HG03196 (cell line): ENCODE results near the gene ADAMTS15.

Source experiments
- ATAC-seq: cut with Tn5 transposase; IDR thresholded peaks from one replicate; pipeline ENCODE4 v1.9.1; 2021; ENCODE audit not compliant: unreplicated experiment

Gene ADAMTS15

GRCh38 chr11:130457623-130458409 lies 9.4 kb downstream of the ADAMTS15 start:
- no peak for ATAC-seq

GRCh38 chr11:130458410-130458729 lies 9.9 kb downstream of the ADAMTS15 start:
- no peak for ATAC-seq

GRCh38 chr11:130459521-130459920 lies 11.1 kb downstream of the ADAMTS15 start:
- no peak for ATAC-seq

- no peak for ATAC-seq
Observed at GRCh38 chr11:130462101-130462885, 13.8 kb downstream of the ADAMTS15 start.

GRCh38 chr11:130462931-130463330 lies 14.5 kb downstream of the ADAMTS15 start:
- no peak for ATAC-seq

GRCh38 chr11:130464291-130464812 lies 15.9 kb downstream of the ADAMTS15 start:
- ATAC-seq: no peak

GRCh38 chr11:130465263-130465662 lies 16.8 kb downstream of the ADAMTS15 start:
- no peak for ATAC-seq

- ATAC-seq: no peak
Observed at GRCh38 chr11:130467116-130467900, 18.9 kb downstream of the ADAMTS15 start.

- no peak for ATAC-seq
Observed at GRCh38 chr11:130469181-130469580, 20.7 kb downstream of the ADAMTS15 start.

GRCh38 chr11:130470832-130471706 lies 22.6 kb downstream of the ADAMTS15 start:
- ATAC-seq: no peak

GRCh38 chr11:130471731-130472433 lies 23.4 kb downstream of the ADAMTS15 start:
- no peak for ATAC-seq

- no peak for ATAC-seq
Observed at GRCh38 chr11:130472434-130472961, 24.1 kb downstream of the ADAMTS15 start.

- ATAC-seq: no peak
Observed at GRCh38 chr11:130473056-130473794, 24.8 kb downstream of the ADAMTS15 start.

- ATAC-seq: no peak
Observed at GRCh38 chr11:130473795-130474377, 25.4 kb downstream of the ADAMTS15 start.

- ATAC-seq: no peak
Observed at GRCh38 chr11:130474637-130475400, 26.4 kb downstream of the ADAMTS15 start.

GRCh38 chr11:130475426-130476053 lies 27.1 kb downstream of the ADAMTS15 start:
- ATAC-seq: no peak

- ATAC-seq: no peak
Observed at GRCh38 chr11:130476200-130476921, 27.9 kb downstream of the ADAMTS15 start.
